Ovary (tissue), 3 donors: Measurements from ENCODE around the gene PRR23E.

Experiments
- CTCF ChIP-seq, 3 donors: fragments of 450-650 bp in 2 of 3; fragments of 200-600 bp in 1 of 3; IDR thresholded peaks; one replicate each; pipeline versions ENCODE4 v1.5.1 to v1.8.0; 2016 to 2022; ENCODE audit warnings: antibody characterized with exemption in 3 of 3, mild to moderate bottlenecking in 1 of 3
- EP300 ChIP-seq: sonication (generic); formaldehyde crosslinking; IDR thresholded peaks from one replicate; pipeline ENCODE4 v1.6.1; 2017; ENCODE audit warnings: antibody characterized with exemption
- POLR2A ChIP-seq: fragments of 450-650 bp; IDR thresholded peaks from one replicate; pipeline ENCODE4 v1.6.1; 2017; ENCODE audit warnings: antibody characterized with exemption, mild to moderate bottlenecking, moderate library complexity
- donor health status: DM: no; HTN: no; CAD: no.

- TF ChIP-seq CTCF (IDR thresholded peaks at IDR 0.05) (no peak), POLR2A (no peak), EP300 (no peak)
Measured at GRCh38 chr3:127212711-127213110, 19.8 kb downstream of the PRR23E start.
